Left ventricle myocardium inferior (tissue), 1 donor: ENCODE measurements around the gene KRTAP10-5. TPM values are rescaled to one million over a fixed set of nuclear protein-coding genes. Genes with fewer than 3 reads are reported as not detected.

ENCODE experiments used
- DNase-seq: peaks from one replicate; pipeline ENCODE4 v3.0.0-alpha.2; 2020
- H3K27ac ChIP-seq: fragments of 200-600 bp; replicated peaks from 2 replicates; pipeline ENCODE4 v1.8.0; 2021
- H3K27me3 ChIP-seq: fragments of 200-600 bp; 2 replicates; pipeline ENCODE4 v1.8.0; 2021; ENCODE audit warnings: low read depth
- H3K36me3 ChIP-seq: fragments of 200-600 bp; 2 replicates; pipeline ENCODE4 v1.8.0; 2021
- H3K4me1 ChIP-seq: fragments of 200-600 bp; 2 replicates; pipeline ENCODE4 v1.8.0; 2021
- H3K4me3 ChIP-seq: fragments of 200-600 bp; 2 replicates; pipeline ENCODE4 v1.8.0; 2021; ENCODE audit warnings: mild to moderate bottlenecking, moderate library complexity
- H3K9me3 ChIP-seq: fragments of 200-600 bp; replicated peaks from 2 replicates; pipeline ENCODE4 v1.8.0; 2021
- CTCF ChIP-seq: fragments of 200-600 bp; IDR thresholded peaks from 2 replicates; pipeline ENCODE4 v1.8.0; 2021; ENCODE audit warnings: antibody characterized with exemption, mild to moderate bottlenecking, borderline replicate concordance
- intact Hi-C: fragments of 100-400 bp; cut with micrococcal nuclease; formaldehyde crosslinking; loops from one replicate; pipeline ENCODE4 v1.11.0; 2022
- total RNA-seq: library from RNA; stranded (reverse); fragmentation: NEBNext Ultra II Directional; extraction: Animal tissue kit (Norgen Biotek cat#: 25700); gene quantifications from one replicate; pipeline ENCODE4 v1.2.1, GENCODE V29; 2021
- donor health status: DM: no; HTN: yes; CAD: no; lungs with severe emphysema.

Gene KRTAP10-5
- total RNA-seq, 1 donor from 2014 or later: not detected

GRCh38 chr21:44530903-44531605 lies 49.4 kb downstream of the KRTAP10-5 start:
- Histone ChIP-seq H3K27me3 (peaks cover 25% of the 10 kb centered on the region), H3K27ac (no peak overlapping the region), H3K4me3 (no peak overlapping the region), H3K9me3 (no peaks in the 10 kb centered on the region), H3K36me3 (no peaks in the 10 kb centered on the region), H3K4me1 (no peaks in the 10 kb centered on the region)
- no peak for TF ChIP-seq CTCF
- intact Hi-C loops: no loop called here
- peak; percentile 4 for DNase-seq

GRCh38 chr21:44530221-44530902 lies 50.0 kb downstream of the KRTAP10-5 start:
- intact Hi-C loops: no loop called here
- no peak for DNase-seq
- no peak overlapping the region for H3K4me3 ChIP-seq
- no peaks in the 10 kb centered on the region for H3K4me1 ChIP-seq
- no peak overlapping the region for H3K27ac ChIP-seq
- TF ChIP-seq CTCF: no peak
- no peaks in the 10 kb centered on the region for H3K36me3 ChIP-seq
- no peaks in the 10 kb centered on the region for H3K9me3 ChIP-seq
- H3K27me3 ChIP-seq: peaks cover 25% of the 10 kb centered on the region

- no peak for TF ChIP-seq CTCF
- H3K27ac ChIP-seq: no peak overlapping the region
- no peak overlapping the region for H3K4me3 ChIP-seq
- no peaks in the 10 kb centered on the region for H3K36me3 ChIP-seq
- no peaks in the 10 kb centered on the region for H3K4me1 ChIP-seq
- intact Hi-C loops: no loop called here
- peak; percentile 6 for DNase-seq
- H3K27me3 ChIP-seq: peaks cover 25% of the 10 kb centered on the region
- H3K9me3 ChIP-seq: no peaks in the 10 kb centered on the region
These were observed 50.8 kb downstream of the KRTAP10-5 start for GRCh38 chr21:44529503-44530125.

Other genes with a start within 250 kb of the KRTAP10-5 start
- gene CFAP410, start 241.2 kb downstream of the KRTAP10-5 start, total RNA-seq: 12.0 TPM
- gene TRPM2, start 227.0 kb downstream of the KRTAP10-5 start, total RNA-seq: 1.8 TPM
- 1.8 TPM for gene LRRC3, start 125.1 kb downstream of the KRTAP10-5 start, total RNA-seq
- not detected for gene KRTAP10-1, start 40.4 kb downstream of the KRTAP10-5 start, total RNA-seq
- not detected for gene KRTAP10-2, start 29.1 kb downstream of the KRTAP10-5 start, total RNA-seq
- not detected for gene KRTAP10-3, start 21.8 kb downstream of the KRTAP10-5 start, total RNA-seq
- not detected for gene KRTAP10-4, start 6.9 kb downstream of the KRTAP10-5 start, total RNA-seq
- not detected for gene KRTAP10-6, start 11.9 kb upstream of the KRTAP10-5 start, total RNA-seq
- gene KRTAP10-7, start 20.0 kb upstream of the KRTAP10-5 start, total RNA-seq: not detected
- not detected for gene KRTAP10-8, start 31.5 kb upstream of the KRTAP10-5 start, total RNA-seq
- gene KRTAP10-9, start 46.5 kb upstream of the KRTAP10-5 start, total RNA-seq: not detected
- not detected for gene KRTAP10-10, start 56.8 kb upstream of the KRTAP10-5 start, total RNA-seq
- not detected for gene KRTAP10-11, start 65.8 kb upstream of the KRTAP10-5 start, total RNA-seq
- not detected for gene KRTAP12-4, start 74.1 kb upstream of the KRTAP10-5 start, total RNA-seq
- not detected for gene KRTAP12-3, start 77.3 kb upstream of the KRTAP10-5 start, total RNA-seq
- not detected for gene KRTAP12-2, start 86.3 kb upstream of the KRTAP10-5 start, total RNA-seq
- gene KRTAP12-1, start 101.6 kb upstream of the KRTAP10-5 start, total RNA-seq: not detected
- not detected for gene KRTAP10-12, start 116.6 kb upstream of the KRTAP10-5 start, total RNA-seq
- 3.3 TPM for gene TSPEAR, start 131.0 kb upstream of the KRTAP10-5 start, total RNA-seq
- 78.2 TPM for gene UBE2G2, start 221.2 kb upstream of the KRTAP10-5 start, total RNA-seq
- 75.5 TPM for gene SUMO3, start 237.5 kb upstream of the KRTAP10-5 start, total RNA-seq